ENCODE measurements around the gene RPS10.

GRCh38 chr6:34468378-34468892 lies 42.6 kb upstream of the RPS10 start:
- TF ChIP-seq CTCF (IDR thresholded peaks at IDR 0.05; ENCODE audit: poor library complexity): no peak
- TF ChIP-seq EZH2 (IDR thresholded peaks at IDR 0.05; ENCODE audit: borderline replicate concordance): no peak
